ENCODE data around the gene SACM1L. TPM values are rescaled to one million over a fixed set of nuclear protein-coding genes. Genes with fewer than 3 reads are reported as not detected.
"Not testable (repeated sequence)": the region's sequence is repeated elsewhere in the genome, so short reads cannot be mapped to it uniquely, and the experiment has no call there.

SACM1L gene
- total RNA-seq, 4 donors from 2014 or later, result 43.5 to 64.7 (median 54.3) TPM

- no peaks in the 10 kb centered on the region for H3K27me3 ChIP-seq
- H3K27ac ChIP-seq, result no peak overlapping the region
- peaks cover 0 to 57% (median 5%) of the 10 kb centered on the region in 3 donors for H3K36me3 ChIP-seq
- WGBS, 2 donors, result 92 to 94% methylated on average over 3 of the region's 3 CpGs
- no peak overlapping the region for H3K4me3 ChIP-seq
- DNase-seq (ENCODE audit: low spot score in 2 of 2), result no peak
- H3K4me1 ChIP-seq, result peaks cover 0 to 11% (median 7%) of the 10 kb centered on the region in 4 donors
- TF ChIP-seq POLR2A (IDR thresholded peaks at IDR 0.05) (no peak), EP300 (IDR thresholded peaks at IDR 0.05) (no peak)
- TF ChIP-seq, protein P1, sequence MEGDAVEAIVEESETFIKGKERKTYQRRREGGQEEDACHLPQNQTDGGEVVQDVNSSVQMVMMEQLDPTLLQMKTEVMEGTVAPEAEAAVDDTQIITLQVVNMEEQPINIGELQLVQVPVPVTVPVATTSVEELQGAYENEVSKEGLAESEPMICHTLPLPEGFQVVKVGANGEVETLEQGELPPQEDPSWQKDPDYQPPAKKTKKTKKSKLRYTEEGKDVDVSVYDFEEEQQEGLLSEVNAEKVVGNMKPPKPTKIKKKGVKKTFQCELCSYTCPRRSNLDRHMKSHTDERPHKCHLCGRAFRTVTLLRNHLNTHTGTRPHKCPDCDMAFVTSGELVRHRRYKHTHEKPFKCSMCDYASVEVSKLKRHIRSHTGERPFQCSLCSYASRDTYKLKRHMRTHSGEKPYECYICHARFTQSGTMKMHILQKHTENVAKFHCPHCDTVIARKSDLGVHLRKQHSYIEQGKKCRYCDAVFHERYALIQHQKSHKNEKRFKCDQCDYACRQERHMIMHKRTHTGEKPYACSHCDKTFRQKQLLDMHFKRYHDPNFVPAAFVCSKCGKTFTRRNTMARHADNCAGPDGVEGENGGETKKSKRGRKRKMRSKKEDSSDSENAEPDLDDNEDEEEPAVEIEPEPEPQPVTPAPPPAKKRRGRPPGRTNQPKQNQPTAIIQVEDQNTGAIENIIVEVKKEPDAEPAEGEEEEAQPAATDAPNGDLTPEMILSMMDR (IDR thresholded peaks at IDR 0.05), result no peak
- peaks cover 0 to 9% (median 0%) of the 10 kb centered on the region in 4 donors for H3K9me3 ChIP-seq
Observed at GRCh38 chr3:45681846-45682245, 7.3 kb upstream of the SACM1L start.

DNA sequence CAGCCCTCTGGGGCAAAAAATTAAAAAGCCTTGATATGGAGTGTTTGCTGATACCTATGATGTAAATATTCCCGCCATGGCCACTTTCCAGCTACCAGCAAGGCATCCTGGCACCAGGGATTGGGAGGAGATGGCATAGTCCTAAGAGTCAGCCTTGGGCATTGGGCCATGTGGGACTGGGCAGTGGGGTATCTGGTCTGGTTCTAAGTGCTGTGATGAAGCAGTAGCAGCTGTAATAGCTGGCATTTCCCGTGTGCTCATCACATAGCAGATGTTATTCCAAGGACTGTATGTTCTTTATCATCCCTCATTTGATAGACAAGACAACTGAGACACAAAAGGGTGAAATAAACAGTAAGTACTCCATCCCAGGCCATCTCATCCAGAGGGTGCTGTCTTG, 6.9 kb upstream of the SACM1L start:
- H3K27ac ChIP-seq, result no peak overlapping the region
- H3K36me3 ChIP-seq, result peaks cover 0 to 53% (median 5%) of the 10 kb centered on the region in 3 donors
- H3K4me3 ChIP-seq, result no peak overlapping the region
- WGBS, 2 donors, result 92 to 100% methylated on average over 2 of the region's 2 CpGs
- peaks cover 0 to 6% (median 2%) of the 10 kb centered on the region in 4 donors for H3K4me1 ChIP-seq
- H3K27me3 ChIP-seq, result no peaks in the 10 kb centered on the region
- no peak for DNase-seq (ENCODE audit: low spot score in 2 of 2)
- peaks cover 0 to 9% (median 0%) of the 10 kb centered on the region in 4 donors for H3K9me3 ChIP-seq
- no peak for TF ChIP-seq POLR2A (IDR thresholded peaks at IDR 0.05)

GRCh38 chr3:45682786-45683185, 6.4 kb upstream of the SACM1L start:
- Histone ChIP-seq H3K4me1 (peaks cover 0 to 5% (median under 1%) of the 10 kb centered on the region in 4 donors), H3K27ac (no peak overlapping the region), H3K36me3 (peaks cover 0 to 48% (median 5%) of the 10 kb centered on the region in 3 donors), H3K4me3 (no peak overlapping the region), H3K27me3 (no peaks in the 10 kb centered on the region), H3K9me3 (peaks cover 0 to 9% (median 0%) of the 10 kb centered on the region in 4 donors)
- TF ChIP-seq POLR2A (IDR thresholded peaks at IDR 0.05) (no peak), EP300 (IDR thresholded peaks at IDR 0.05) (no peak)
- TF ChIP-seq, protein P1 (IDR thresholded peaks at IDR 0.05), result no peak
- 75 to 87% methylated on average over 5 of the region's 5 CpGs for WGBS, 2 donors
- no peak for DNase-seq (ENCODE audit: low spot score in 2 of 2)

GRCh38 chr3:45683417-45684326, 5.5 kb upstream of the SACM1L start:
- DNase-seq (ENCODE audit: low spot score in 2 of 2), result no peak
- peaks cover 0 to 9% (median 0%) of the 10 kb centered on the region in 4 donors for H3K9me3 ChIP-seq
- H3K27ac ChIP-seq, result no peak overlapping the region
- TF ChIP-seq POLR2A (IDR thresholded peaks at IDR 0.05) (no peak), EP300 (IDR thresholded peaks at IDR 0.05) (no peak)
- TF ChIP-seq, protein P1 (IDR thresholded peaks at IDR 0.05), result no peak
- H3K4me3 ChIP-seq, result no peak overlapping the region
- H3K27me3 ChIP-seq, result no peaks in the 10 kb centered on the region
- WGBS, 2 donors, result 72 to 76% methylated on average over 13 of the region's 13 CpGs
- peaks cover 0 to 12% (median 0%) of the 10 kb centered on the region in 4 donors for H3K4me1 ChIP-seq
- peaks cover 0 to 39% (median 2%) of the 10 kb centered on the region in 3 donors for H3K36me3 ChIP-seq

GRCh38 chr3:45684327-45684892, 4.8 kb upstream of the SACM1L start:
- H3K4me3 ChIP-seq, result no peak overlapping the region
- no peak for DNase-seq (ENCODE audit: low spot score in 2 of 2)
- H3K4me1 ChIP-seq, result peaks cover 0 to 12% (median 0%) of the 10 kb centered on the region in 4 donors
- WGBS, 2 donors, result 42 to 47% methylated on average over 12 of the region's 12 CpGs
- H3K27me3 ChIP-seq, result no peaks in the 10 kb centered on the region
- H3K36me3 ChIP-seq, result peaks cover 0 to 33% (median 0%) of the 10 kb centered on the region in 3 donors
- TF ChIP-seq, protein P1 (IDR thresholded peaks at IDR 0.05), result no peak
- TF ChIP-seq POLR2A (IDR thresholded peaks at IDR 0.05), result no peak
- no peak for TF ChIP-seq EP300 (IDR thresholded peaks at IDR 0.05)
- H3K9me3 ChIP-seq, result peaks cover 0 to 9% (median 0%) of the 10 kb centered on the region in 4 donors
- H3K27ac ChIP-seq, result no peak overlapping the region

DNA sequence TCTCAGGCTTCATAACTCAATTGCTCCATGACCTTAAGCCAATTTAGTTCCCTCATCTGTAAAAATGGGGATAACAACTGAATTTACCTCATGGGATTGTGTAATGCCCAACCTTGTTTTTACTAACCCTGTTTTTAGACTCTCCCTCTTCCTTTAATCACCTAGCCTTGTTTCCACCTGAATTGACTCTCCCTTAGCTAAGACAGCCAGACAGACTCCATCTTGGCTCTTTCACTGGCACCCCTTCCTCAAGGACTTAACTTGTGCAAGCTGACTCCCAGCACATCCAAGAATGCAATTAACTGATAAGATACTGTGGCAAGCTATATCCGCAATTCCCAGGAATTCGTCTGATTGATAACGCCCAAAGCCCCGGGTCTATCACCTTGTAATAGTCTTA, 3.5 kb upstream of the SACM1L start:
- peaks cover 0 to 21% (median 6%) of the 10 kb centered on the region in 4 donors for H3K4me1 ChIP-seq
- H3K36me3 ChIP-seq, result peaks cover 0 to 22% (median 0%) of the 10 kb centered on the region in 3 donors
- DNase-seq (ENCODE audit: low spot score in 2 of 2); H3K9me3 ChIP-seq; H3K27ac ChIP-seq; H3K27me3 ChIP-seq; H3K4me3 ChIP-seq: not testable (repeated sequence)
- WGBS, 2 donors, result 71 to 74% methylated on average over 4 of the region's 4 CpGs

Measured in tibial nerve (tissue), 4 donors.